GM18873 (cell line): ENCODE measurements around the gene MOB3B.
"Not testable (repeated sequence)": the region's sequence is repeated elsewhere in the genome, so short reads cannot be mapped to it uniquely, and the experiment has no call there.

ENCODE experiments used
- ATAC-seq: cut with Tn5 transposase; IDR thresholded peaks from one replicate; pipeline ENCODE4 v1.9.1; 2021; ENCODE audit warnings: mild to moderate bottlenecking, moderate library complexity, moderate number of reproducible peaks; ENCODE audit not compliant: unreplicated experiment, low FRiP score

MOB3B gene

GRCh38 chr9:27429436-27429835 is 100.2 kb downstream of the MOB3B start:
- no peak for ATAC-seq

- ATAC-seq: no peak
Measured at GRCh38 chr9:27428551-27428950, 101.1 kb downstream of the MOB3B start.

GRCh38 chr9:27427272-27427643 is 102.4 kb downstream of the MOB3B start:
- ATAC-seq: no peak

- no peak for ATAC-seq
Measured at GRCh38 chr9:27426511-27427271, 102.9 kb downstream of the MOB3B start.

- no peak for ATAC-seq
Measured at GRCh38 chr9:27425827-27426510, 103.6 kb downstream of the MOB3B start.

GRCh38 chr9:27423915-27424710 is 105.5 kb downstream of the MOB3B start:
- ATAC-seq: no peak

- no peak for ATAC-seq
Measured at GRCh38 chr9:27422279-27422834, 107.3 kb downstream of the MOB3B start.

- ATAC-seq: no peak
Measured at GRCh38 chr9:27421577-27421976, 108.0 kb downstream of the MOB3B start.

GRCh38 chr9:27419558-27419957 is 110.1 kb downstream of the MOB3B start:
- not testable (repeated sequence) for ATAC-seq

- no peak for ATAC-seq
Measured at GRCh38 chr9:27414220-27414761, 115.3 kb downstream of the MOB3B start.

- ATAC-seq: no peak
Measured at GRCh38 chr9:27413511-27414219, 115.9 kb downstream of the MOB3B start.

GRCh38 chr9:27412963-27413362 is 116.7 kb downstream of the MOB3B start:
- no peak for ATAC-seq

- ATAC-seq: no peak
Measured at GRCh38 chr9:27412081-27412480, 117.5 kb downstream of the MOB3B start.

- ATAC-seq: no peak
Measured at GRCh38 chr9:27408482-27408881, 121.1 kb downstream of the MOB3B start.

- ATAC-seq: no peak
Measured at GRCh38 chr9:27408001-27408400, 121.6 kb downstream of the MOB3B start.

- no peak for ATAC-seq
Measured at GRCh38 chr9:27407491-27407890, 122.1 kb downstream of the MOB3B start.

GRCh38 chr9:27404661-27405060 is 125.0 kb downstream of the MOB3B start:
- ATAC-seq: no peak

GRCh38 chr9:27402626-27403025 is 127.0 kb downstream of the MOB3B start:
- no peak for ATAC-seq

- no peak for ATAC-seq
Measured at GRCh38 chr9:27400334-27400880, 129.2 kb downstream of the MOB3B start.
